ENCODE data around the gene WDR31.

WDR31 gene

DNA sequence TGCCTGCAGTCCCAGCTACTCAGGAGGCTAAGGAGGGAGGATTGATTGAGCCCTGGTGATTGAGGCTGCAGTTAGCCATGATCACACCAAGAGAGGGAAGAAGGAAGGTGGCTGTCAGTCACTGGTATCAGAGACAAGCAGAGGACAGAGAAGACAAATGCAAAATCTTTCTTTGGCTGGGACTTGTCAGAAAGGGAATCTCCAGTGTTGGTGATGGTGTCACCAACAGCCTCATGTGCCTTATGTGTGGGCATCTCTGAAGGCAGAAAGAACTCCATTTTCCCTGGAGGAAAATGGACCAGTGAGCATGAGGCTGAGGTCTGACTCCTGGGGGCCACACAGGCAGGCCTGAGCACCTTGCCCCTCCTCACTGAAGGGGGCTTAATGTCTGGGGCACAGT is 24.8 kb downstream of the WDR31 start:
- H3K4me1 ChIP-seq (ENCODE audit: low read depth, poor library complexity, severe bottlenecking): no peaks in the 10 kb centered on the region
- no peak overlapping the region for H3K4me2 ChIP-seq
- H4K20me1 ChIP-seq (ENCODE audit: insufficient read depth): no peaks in the 10 kb centered on the region
- no peak overlapping the region for H3K27ac ChIP-seq
- H3K79me2 ChIP-seq (ENCODE audit: insufficient read depth, low read depth): no peaks in the 10 kb centered on the region
- H3K4me3 ChIP-seq (IDR thresholded peaks at IDR 0.05; ENCODE audit: insufficient read depth, low read depth, low read length): no peak overlapping the region
- no peak overlapping the region for H2AFZ ChIP-seq (ENCODE audit: low read depth)
- H3K36me3 ChIP-seq (ENCODE audit: insufficient read depth): no peaks in the 10 kb centered on the region
- H3K27me3 ChIP-seq (ENCODE audit: insufficient read depth, low read depth): no peaks in the 10 kb centered on the region
- H3K9ac ChIP-seq: no peak overlapping the region
- TF ChIP-seq, protein P1, sequence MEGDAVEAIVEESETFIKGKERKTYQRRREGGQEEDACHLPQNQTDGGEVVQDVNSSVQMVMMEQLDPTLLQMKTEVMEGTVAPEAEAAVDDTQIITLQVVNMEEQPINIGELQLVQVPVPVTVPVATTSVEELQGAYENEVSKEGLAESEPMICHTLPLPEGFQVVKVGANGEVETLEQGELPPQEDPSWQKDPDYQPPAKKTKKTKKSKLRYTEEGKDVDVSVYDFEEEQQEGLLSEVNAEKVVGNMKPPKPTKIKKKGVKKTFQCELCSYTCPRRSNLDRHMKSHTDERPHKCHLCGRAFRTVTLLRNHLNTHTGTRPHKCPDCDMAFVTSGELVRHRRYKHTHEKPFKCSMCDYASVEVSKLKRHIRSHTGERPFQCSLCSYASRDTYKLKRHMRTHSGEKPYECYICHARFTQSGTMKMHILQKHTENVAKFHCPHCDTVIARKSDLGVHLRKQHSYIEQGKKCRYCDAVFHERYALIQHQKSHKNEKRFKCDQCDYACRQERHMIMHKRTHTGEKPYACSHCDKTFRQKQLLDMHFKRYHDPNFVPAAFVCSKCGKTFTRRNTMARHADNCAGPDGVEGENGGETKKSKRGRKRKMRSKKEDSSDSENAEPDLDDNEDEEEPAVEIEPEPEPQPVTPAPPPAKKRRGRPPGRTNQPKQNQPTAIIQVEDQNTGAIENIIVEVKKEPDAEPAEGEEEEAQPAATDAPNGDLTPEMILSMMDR (conservative IDR thresholded peaks at IDR 0.05; ENCODE audit: low read depth, low read length): no peak

DNA sequence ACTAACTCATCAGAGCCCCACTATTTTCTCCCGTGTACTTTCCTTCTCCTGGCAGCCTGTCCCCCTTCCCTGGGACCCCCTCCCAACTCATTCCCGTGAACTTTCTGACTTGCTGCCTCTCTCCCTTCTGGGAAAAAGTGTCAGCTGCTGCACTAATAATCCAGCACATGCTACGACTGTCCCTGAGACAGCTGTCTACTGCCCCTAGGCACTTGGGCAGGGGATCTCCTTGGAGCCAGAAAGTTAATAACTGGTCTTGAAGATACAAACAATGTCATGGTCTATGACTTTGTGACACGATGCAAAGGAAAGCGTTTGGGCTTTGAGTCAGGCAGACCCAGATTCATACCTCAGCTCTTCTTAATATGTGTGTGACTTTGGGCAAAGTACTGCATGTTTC is 26.8 kb downstream of the WDR31 start:
- Histone ChIP-seq H2AFZ (ENCODE audit: low read depth) (no peak overlapping the region), H4K20me1 (ENCODE audit: insufficient read depth) (no peaks in the 10 kb centered on the region), H3K27me3 (ENCODE audit: insufficient read depth, low read depth) (no peaks in the 10 kb centered on the region), H3K36me3 (ENCODE audit: insufficient read depth) (no peaks in the 10 kb centered on the region), H3K79me2 (ENCODE audit: insufficient read depth, low read depth) (no peaks in the 10 kb centered on the region), H3K27ac (no peak overlapping the region), H3K4me3 (IDR thresholded peaks at IDR 0.05; ENCODE audit: insufficient read depth, low read depth, low read length) (no peak overlapping the region), H3K4me2 (no peak overlapping the region), H3K9ac (no peak overlapping the region), H3K4me1 (ENCODE audit: low read depth, poor library complexity, severe bottlenecking) (no peaks in the 10 kb centered on the region)
- TF ChIP-seq, protein P1 (conservative IDR thresholded peaks at IDR 0.05; ENCODE audit: low read depth, low read length): no peak

DNA sequence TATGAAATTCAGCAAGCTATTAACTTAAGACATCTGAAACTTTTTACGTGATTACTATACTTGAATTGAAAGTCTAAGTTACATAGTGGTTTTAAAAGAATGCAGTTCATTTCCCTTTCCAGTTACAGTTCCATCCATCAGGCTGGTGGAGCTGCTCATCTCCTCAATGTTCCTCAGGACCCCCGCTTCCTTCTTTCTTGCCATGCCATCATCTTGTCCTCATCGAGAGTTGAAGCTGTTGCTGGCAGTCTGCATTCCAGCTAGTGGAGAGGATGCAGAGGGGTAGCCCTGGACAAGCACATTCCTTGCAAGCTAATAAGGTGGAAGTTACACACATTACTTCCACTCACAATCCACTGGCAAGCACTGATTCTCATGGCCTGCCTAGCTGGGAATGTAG is 28.1 kb downstream of the WDR31 start:
- Histone ChIP-seq H3K9ac (no peak overlapping the region), H3K27ac (no peak overlapping the region), H4K20me1 (ENCODE audit: insufficient read depth) (no peaks in the 10 kb centered on the region), H3K27me3 (ENCODE audit: insufficient read depth, low read depth) (no peaks in the 10 kb centered on the region), H3K36me3 (ENCODE audit: insufficient read depth) (no peaks in the 10 kb centered on the region), H3K4me2 (no peak overlapping the region), H3K4me3 (IDR thresholded peaks at IDR 0.05; ENCODE audit: insufficient read depth, low read depth, low read length) (no peak overlapping the region), H2AFZ (ENCODE audit: low read depth) (no peak overlapping the region), H3K79me2 (ENCODE audit: insufficient read depth, low read depth) (no peaks in the 10 kb centered on the region), H3K4me1 (ENCODE audit: low read depth, poor library complexity, severe bottlenecking) (no peaks in the 10 kb centered on the region)
- TF ChIP-seq, protein P1 (conservative IDR thresholded peaks at IDR 0.05; ENCODE audit: low read depth, low read length): no peak

DNA sequence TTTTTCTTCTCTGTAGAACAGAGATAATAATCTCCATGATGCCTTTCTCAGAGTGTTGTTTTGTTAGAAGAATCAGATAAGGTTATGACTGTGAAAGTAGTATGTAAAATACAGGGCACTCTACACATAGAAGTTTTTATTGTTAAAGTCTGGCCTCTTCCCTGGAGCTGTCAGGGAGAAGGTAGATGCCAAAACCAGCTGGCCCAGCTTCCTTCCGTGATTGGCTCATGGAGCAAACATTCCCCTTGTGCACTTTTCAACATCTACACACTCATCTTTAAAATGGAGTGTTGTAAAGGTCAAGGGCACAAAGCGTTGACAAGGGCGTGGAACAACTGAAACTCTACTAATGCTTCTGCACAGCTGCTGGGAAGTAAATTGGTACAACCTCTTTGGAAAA is 29.5 kb downstream of the WDR31 start:
- Histone ChIP-seq H3K27ac (no peak overlapping the region), H3K4me2 (no peak overlapping the region), H3K9ac (no peak overlapping the region), H3K4me1 (ENCODE audit: low read depth, poor library complexity, severe bottlenecking) (no peaks in the 10 kb centered on the region), H4K20me1 (ENCODE audit: insufficient read depth) (no peaks in the 10 kb centered on the region), H3K4me3 (IDR thresholded peaks at IDR 0.05; ENCODE audit: insufficient read depth, low read depth, low read length) (no peak overlapping the region), H3K36me3 (ENCODE audit: insufficient read depth) (no peaks in the 10 kb centered on the region), H2AFZ (ENCODE audit: low read depth) (no peak overlapping the region), H3K79me2 (ENCODE audit: insufficient read depth, low read depth) (no peaks in the 10 kb centered on the region), H3K27me3 (ENCODE audit: insufficient read depth, low read depth) (no peaks in the 10 kb centered on the region)
- TF ChIP-seq, protein P1 (conservative IDR thresholded peaks at IDR 0.05; ENCODE audit: low read depth, low read length): no peak
